GM18868 (cell line): ENCODE measurements around the gene PCYOX1L.

Experiments
- ATAC-seq: cut with Tn5 transposase; IDR thresholded peaks from one replicate; pipeline ENCODE4 v1.9.1; 2021; ENCODE audit warnings: mild to moderate bottlenecking, moderate library complexity; ENCODE audit not compliant: unreplicated experiment

Gene PCYOX1L

DNA sequence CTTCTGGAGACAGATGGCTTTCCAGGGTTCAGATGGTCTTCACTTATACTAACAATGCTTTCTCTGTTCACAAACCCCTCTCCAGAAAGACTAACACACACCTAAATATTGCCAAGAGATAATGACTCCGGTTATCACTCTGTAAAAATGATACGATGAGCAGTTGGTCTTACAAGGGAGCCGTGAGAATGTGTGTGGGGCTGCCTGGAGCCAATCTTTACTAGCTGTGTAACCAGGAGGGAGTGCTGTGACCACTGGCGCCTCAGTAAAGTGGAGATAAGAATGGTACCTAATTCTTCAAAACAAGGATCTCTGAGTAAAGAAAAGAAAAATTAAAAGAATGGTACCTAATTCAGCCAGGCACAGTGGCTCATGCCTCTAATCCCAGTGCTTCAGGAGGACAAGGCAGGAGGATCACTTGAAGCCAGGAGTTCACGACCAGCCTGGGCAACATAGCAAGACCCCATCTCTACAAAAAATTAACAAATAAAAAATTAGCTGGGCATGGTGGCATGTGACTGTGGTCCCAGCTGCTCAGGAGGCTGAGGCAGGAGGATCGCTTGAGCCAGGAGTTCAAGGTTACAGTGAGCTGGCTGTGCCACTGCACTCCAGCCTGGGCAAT, 61.2 kb downstream of the PCYOX1L start:
- no peak for ATAC-seq
